HEK293 (cell line): ENCODE data around the gene PKN1.

ENCODE experiments used
- CTCF ChIA-PET: fragments of 350-600 bp; formaldehyde crosslinking; extraction: SDS; loops from one replicate; lab custom pipeline; 2021; ENCODE audit warnings: antibody characterized with exemption; lab: Yijun Ruan, JAX
- POLR2A ChIA-PET: fragments of 300-600 bp; formaldehyde crosslinking; extraction: SDS; loops from one replicate; lab custom pipeline; 2020; ENCODE audit warnings: antibody characterized with exemption, inconsistent platforms; lab: Yijun Ruan, JAX
- H3K27ac ChIP-seq: fragments of 200-500 bp; sonication (Bioruptor generic); 2 replicates; pipeline ENCODE4 v1.5.1; 2014; ENCODE audit warnings: low read depth, low read length, control low read depth, inconsistent platforms; ENCODE audit errors: extremely low read depth
- H3K36me3 ChIP-seq, 2 experiments: fragments of 200-500 bp in 1 of 2; sonication (Bioruptor generic) in 1 of 2; 1 replicate in 1 of 2; 2 replicates in 1 of 2; pipeline ENCODE4 v1.5.1; 2014 to 2017; ENCODE audit warnings: inconsistent platforms in 2 of 2, low read length in 2 of 2; ENCODE audit not compliant: control insufficient read depth in 2 of 2, insufficient read depth in 1 of 2
- H3K4me1 ChIP-seq: fragments of 200-500 bp; sonication (Bioruptor generic); 2 replicates; pipeline ENCODE4 v1.5.1; 2014; ENCODE audit warnings: mild to moderate bottlenecking, low read length, inconsistent platforms; ENCODE audit not compliant: control insufficient read depth, insufficient read depth
- H3K4me3 ChIP-seq: 2 replicates; pipeline ENCODE4 v1.5.1; 2011; ENCODE audit warnings: low read depth, mild to moderate bottlenecking, control low read depth, low read length, moderate library complexity
- H3K9me3 ChIP-seq: fragments of 200-500 bp; sonication (Bioruptor generic); 2 replicates; pipeline ENCODE4 v1.5.1; 2014; ENCODE audit warnings: low read depth, low read length, inconsistent platforms; ENCODE audit not compliant: control insufficient read depth, insufficient read depth
- BCL11A ChIP-seq: fragments of 450-650 bp; formaldehyde crosslinking; IDR thresholded peaks from 2 replicates; pipeline ENCODE4 v1.5.1; 2016; ENCODE audit warnings: low read depth, missing biosample characterization, missing genetic modification characterization
- GFI1B ChIP-seq: fragments of 450-650 bp; formaldehyde crosslinking; IDR thresholded peaks from 2 replicates; pipeline ENCODE4 v1.5.1; 2016; ENCODE audit warnings: missing biosample characterization, missing genetic modification characterization
- GLIS1 ChIP-seq: fragments of 450-650 bp; formaldehyde crosslinking; IDR thresholded peaks from 2 replicates; pipeline ENCODE4 v1.5.1; 2016; ENCODE audit warnings: missing biosample characterization, missing genetic modification characterization
- HIC1 ChIP-seq: fragments of 450-650 bp; formaldehyde crosslinking; IDR thresholded peaks from 2 replicates; pipeline ENCODE4 v1.5.1; 2016; ENCODE audit warnings: missing biosample characterization, missing genetic modification characterization
- KLF16 ChIP-seq: fragments of 450-650 bp; formaldehyde crosslinking; IDR thresholded peaks from 2 replicates; pipeline ENCODE4 v1.5.1; 2017; ENCODE audit warnings: missing biosample characterization, missing genetic modification characterization
- KLF7 ChIP-seq: fragments of 450-650 bp; formaldehyde crosslinking; IDR thresholded peaks from 2 replicates; pipeline ENCODE4 v1.5.1; 2016; ENCODE audit warnings: missing biosample characterization, missing genetic modification characterization, borderline replicate concordance
- RBAK ChIP-seq: fragments of 450-650 bp; formaldehyde crosslinking; IDR thresholded peaks from 2 replicates; pipeline ENCODE4 v1.5.1; 2016; ENCODE audit warnings: missing biosample characterization, missing genetic modification characterization
- SP7 ChIP-seq: fragments of 450-650 bp; formaldehyde crosslinking; IDR thresholded peaks from 2 replicates; pipeline ENCODE4 v1.5.1; 2016; ENCODE audit warnings: missing biosample characterization, missing genetic modification characterization
- TSHZ1 ChIP-seq: fragments of 450-650 bp; formaldehyde crosslinking; IDR thresholded peaks from 2 replicates; pipeline ENCODE4 v1.5.1; 2016; ENCODE audit warnings: missing biosample characterization, missing genetic modification characterization, borderline replicate concordance
- WT1 ChIP-seq: fragments of 450-650 bp; formaldehyde crosslinking; IDR thresholded peaks from 2 replicates; pipeline ENCODE4 v1.5.1; 2016; ENCODE audit warnings: missing biosample characterization, missing genetic modification characterization
- ZBTB26 ChIP-seq: fragments of 450-650 bp; formaldehyde crosslinking; optimal IDR thresholded peaks from 2 replicates; pipeline ENCODE3; 2016; ENCODE audit warnings: missing biosample characterization, mild to moderate bottlenecking, missing genetic modification characterization
- ZFP69B ChIP-seq: fragments of 450-650 bp; formaldehyde crosslinking; IDR thresholded peaks from 2 replicates; pipeline ENCODE4 v1.5.1; 2016; ENCODE audit warnings: missing biosample characterization, missing genetic modification characterization
- ZIC2 ChIP-seq: fragments of 450-650 bp; formaldehyde crosslinking; IDR thresholded peaks from 2 replicates; pipeline ENCODE4 v1.5.1; 2016; ENCODE audit warnings: missing biosample characterization, missing genetic modification characterization
- ZNF248 ChIP-seq: fragments of 450-650 bp; formaldehyde crosslinking; IDR thresholded peaks from 2 replicates; pipeline ENCODE4 v1.5.1; 2017; ENCODE audit warnings: missing biosample characterization, missing genetic modification characterization
- ZNF266 ChIP-seq: fragments of 450-650 bp; formaldehyde crosslinking; IDR thresholded peaks from 2 replicates; pipeline ENCODE4 v1.5.1; 2016; ENCODE audit warnings: missing biosample characterization, missing genetic modification characterization, low read depth
- ZNF311 ChIP-seq: fragments of 450-650 bp; formaldehyde crosslinking; IDR thresholded peaks from 2 replicates; pipeline ENCODE4 v1.5.1; 2017; ENCODE audit warnings: missing biosample characterization, missing genetic modification characterization, borderline replicate concordance
- ZNF362 ChIP-seq: fragments of 450-650 bp; formaldehyde crosslinking; IDR thresholded peaks from 2 replicates; pipeline ENCODE4 v1.5.1; 2016; ENCODE audit warnings: missing biosample characterization, missing genetic modification characterization
- ZNF394 ChIP-seq: fragments of 450-650 bp; formaldehyde crosslinking; IDR thresholded peaks from 2 replicates; pipeline ENCODE4 v1.5.1; 2016; ENCODE audit warnings: missing biosample characterization, missing genetic modification characterization, mild to moderate bottlenecking, moderate library complexity, borderline replicate concordance
- ZNF514 ChIP-seq: fragments of 450-650 bp; formaldehyde crosslinking; IDR thresholded peaks from 2 replicates; pipeline ENCODE4 v1.5.1; 2016; ENCODE audit warnings: missing biosample characterization, missing genetic modification characterization
- ZNF529 ChIP-seq: fragments of 450-650 bp; formaldehyde crosslinking; IDR thresholded peaks from 2 replicates; pipeline ENCODE4 v1.5.1; 2017; ENCODE audit warnings: missing genetic modification characterization, missing biosample characterization; ENCODE audit not compliant: insufficient replicate concordance
- ZNF548 ChIP-seq: fragments of 450-650 bp; formaldehyde crosslinking; IDR thresholded peaks from 2 replicates; pipeline ENCODE4 v1.5.1; 2016; ENCODE audit warnings: missing biosample characterization, missing genetic modification characterization
- ZNF670 ChIP-seq: fragments of 450-650 bp; formaldehyde crosslinking; IDR thresholded peaks from 2 replicates; pipeline ENCODE4 v1.5.1; 2016; ENCODE audit warnings: missing biosample characterization, missing genetic modification characterization, low read depth
- ZNF692 ChIP-seq: fragments of 450-650 bp; formaldehyde crosslinking; IDR thresholded peaks from 2 replicates; pipeline ENCODE4 v1.5.1; 2016; ENCODE audit warnings: missing biosample characterization, missing genetic modification characterization
- ZNF785 ChIP-seq: fragments of 450-650 bp; formaldehyde crosslinking; IDR thresholded peaks from 2 replicates; pipeline ENCODE4 v1.5.1; 2016; ENCODE audit warnings: missing biosample characterization, missing genetic modification characterization

PKN1 gene

GRCh38 chr19:14475251-14476073 lies 42.4 kb downstream of the PKN1 start, which contains the start of gene PTGER1 (continued):
- TF ChIP-seq ZNF692, result 0 out of 2 replicates have a peak, but pooled peaks have one; percentile 33
- no peak for TF ChIP-seq TSHZ1
- no peak for TF ChIP-seq ZFP69B
- TF ChIP-seq ZIC2 (tag by site-specific recombination), result peak; percentile 86
- no peak for TF ChIP-seq ZNF785 (tag by site-specific recombination)
- TF ChIP-seq ZNF670 (tag by site-specific recombination), result no peak
- no peak for TF ChIP-seq ZNF362 (tag by site-specific recombination)
- TF ChIP-seq KLF7, result 0 out of 2 replicates have a peak, but pooled peaks have one; percentile 43
- peak; percentile 28 for TF ChIP-seq HIC1 (tag by site-specific recombination)
- peak; percentile 32; the same call in 1 of the 2 replicates for TF ChIP-seq WT1 (tag by site-specific recombination)
- no peak for TF ChIP-seq ZNF311 (tag by site-specific recombination)
- no peak for TF ChIP-seq SP7 (tag by site-specific recombination)
- TF ChIP-seq, all 188 proteins: peak for 17

- CTCF ChIA-PET, result no interaction called here
- TF ChIP-seq ZNF394 (no peak), ZNF266 (tag by site-specific recombination) (no peak), ZNF248 (tag by site-specific recombination) (no peak), ZNF514 (0 out of 2 replicates have a peak, but pooled peaks have one; percentile 24), RBAK (tag by site-specific recombination) (no peak), ZFP69B (peak; percentile 26; the same call in 1 of the 2 replicates), GLIS1 (tag by site-specific recombination) (no peak), ZIC2 (tag by site-specific recombination) (no peak), BCL11A (tag by site-specific recombination) (no peak), ZNF548 (tag by site-specific recombination) (no peak), ZBTB26 (tag by site-specific recombination) (peak; percentile 8), ZNF529 (tag by site-specific recombination) (no peak), GFI1B (tag by site-specific recombination) (no peak), KLF16 (tag by site-specific recombination) (no peak)
Measured at GRCh38 chr19:14476327-14476672, 43.2 kb downstream of the PKN1 start.

More at GRCh38 chr19:14476327-14476672, 43.2 kb downstream of the PKN1 start:
- POLR2A ChIA-PET, result interaction anchor here (1.1 kb wide), 1 partner anchor 20 kb away, joined by 4 read pairs; the partner anchor contains the start of gene GIPC1
- Histone ChIP-seq H3K4me3 (no peak overlapping the region), H3K9me3 (no peaks in the 10 kb centered on the region), H3K36me3 (peaks cover 0 to 30% of the 10 kb centered on the region in 2 experiments; a peak in 2 of 3 replicates), H3K4me1 (no peaks in the 10 kb centered on the region; the same call in 1 of the 2 replicates), H3K27ac (no peak overlapping the region)
